Keratinocyte (primary cell): Measurements from ENCODE around the gene AMZ1. TPM values are rescaled to one million over a fixed set of nuclear protein-coding genes. Genes with fewer than 3 reads are reported as not detected.
"Not testable (repeated sequence)": the region's sequence is repeated elsewhere in the genome, so short reads cannot be mapped to it uniquely, and the experiment has no call there.

Experiments used
- DNase-seq: peaks from one replicate; pipeline ENCODE4 v3.0.0-alpha.2; 2011; ENCODE audit warnings: low read depth, missing footprints, low spot score
- FAIRE-seq: peaks from 2 replicates; lab custom pipeline; 2011; peaks lifted over from hg19 to GRCh38; lab: Jason Lieb, UNC
- H2AFZ ChIP-seq: 2 replicates; pipeline ENCODE4 v1.6.0; 2012; ENCODE audit warnings: low read length, control low read depth, inconsistent platforms; ENCODE audit not compliant: control insufficient read depth
- H3K27ac ChIP-seq: 2 replicates; pipeline ENCODE4 v1.5.1; 2011; ENCODE audit warnings: low read length; ENCODE audit not compliant: control insufficient read depth, insufficient read depth
- H3K27me3 ChIP-seq: 3 replicates; pipeline ENCODE4 v1.6.0; 2011; ENCODE audit warnings: low read length; ENCODE audit not compliant: control insufficient read depth, insufficient read depth; ENCODE audit errors: extremely low read depth
- H3K36me3 ChIP-seq, 2 experiments: 2 replicates in 1 of 2; 3 replicates in 1 of 2; pipeline ENCODE4 v1.5.1; 2011; ENCODE audit warnings: low read length in 2 of 2, mild to moderate bottlenecking in 1 of 2; ENCODE audit not compliant: control insufficient read depth in 2 of 2, insufficient read depth in 2 of 2; ENCODE audit errors: extremely low read depth in 1 of 2
- H3K4me1 ChIP-seq: 3 replicates; pipeline ENCODE4 v1.5.1; 2011; ENCODE audit warnings: low read length; ENCODE audit not compliant: control insufficient read depth, insufficient read depth; ENCODE audit errors: extremely low read depth
- H3K4me2 ChIP-seq: 3 replicates; pipeline ENCODE4 v1.6.0; 2011; ENCODE audit warnings: low read depth, low read length; ENCODE audit not compliant: control insufficient read depth, insufficient read depth; ENCODE audit errors: extremely low read depth
- H3K4me3 ChIP-seq, 3 experiments: fragments of 200-600 bp in 1 of 3; sonication (generic) in 1 of 3; 2 replicates in 2 of 3; 3 replicates in 1 of 3; pipeline ENCODE4 v1.5.1; 2011 to 2016; ENCODE audit warnings: low read length in 3 of 3, mild to moderate bottlenecking in 3 of 3, control low read depth in 2 of 3, inconsistent platforms in 1 of 3, low read depth in 1 of 3, mixed read lengths in 1 of 3, mixed run types in 1 of 3, moderate library complexity in 1 of 3; ENCODE audit not compliant: control insufficient read depth in 2 of 3, insufficient read depth in 2 of 3; ENCODE audit errors: extremely low read depth in 1 of 3
- H3K79me2 ChIP-seq: 2 replicates; pipeline ENCODE4 v1.6.0; 2012; ENCODE audit warnings: low read length; ENCODE audit not compliant: control insufficient read depth, insufficient read depth
- H3K9ac ChIP-seq: 3 replicates; pipeline ENCODE4 v1.6.0; 2011; ENCODE audit warnings: low read length; ENCODE audit not compliant: control insufficient read depth, insufficient read depth; ENCODE audit errors: extremely low read depth
- H3K9me1 ChIP-seq: 3 replicates; pipeline ENCODE4 v1.6.0; 2011; ENCODE audit warnings: low read length; ENCODE audit not compliant: control insufficient read depth, insufficient read depth; ENCODE audit errors: extremely low read depth
- H3K9me3 ChIP-seq: 2 replicates; pipeline ENCODE4 v1.5.1; 2012; ENCODE audit warnings: low read depth, low read length; ENCODE audit not compliant: control insufficient read depth
- H4K20me1 ChIP-seq: 3 replicates; pipeline ENCODE4 v1.6.0; 2011; ENCODE audit warnings: low read length; ENCODE audit not compliant: control insufficient read depth, insufficient read depth; ENCODE audit errors: extremely low read depth
- CTCF ChIP-seq, 3 experiments: IDR thresholded peaks in 1 of 3; conservative IDR thresholded peaks in 1 of 3; optimal IDR thresholded peaks in 1 of 3; 2 replicates in 2 of 3; 3 replicates in 1 of 3; pipeline versions ENCODE3 to v1.5.1; 2011; ENCODE audit warnings: low read length in 3 of 3, mild to moderate bottlenecking in 3 of 3, moderate library complexity in 2 of 3, control low read depth in 1 of 3, inconsistent platforms in 1 of 3; ENCODE audit not compliant: insufficient read depth in 2 of 3; ENCODE audit errors: extremely low read depth in 1 of 3
- EZH2 ChIP-seq: IDR thresholded peaks from one replicate; pipeline ENCODE4 v1.6.1; 2012; ENCODE audit warnings: inconsistent platforms, mild to moderate bottlenecking, low read length, moderate library complexity
- dilution Hi-C: fragments of 300-500 bp; cut with MboI; formaldehyde crosslinking; loops from one replicate; pipeline ENCODE4 v1.7.0; 2020; ENCODE audit warnings: low sequenced_read_pairs; ENCODE audit not compliant: extremely low pct_ligation_motif_present
- polyA plus RNA-seq, 5 experiments: library from polyadenylated mRNA; depleted of rRNA in 3 of 5; stranded (reverse) in 3 of 5; stranded (forward) in 1 of 5; unstranded in 1 of 5; fragments of >200 nt; gene quantifications; 1 replicate in 1 of 5; 2 replicates in 3 of 5; 3 replicates in 1 of 5; pipeline versions ENCODE4 v1.2.1 to v1.2.3, GENCODE V29; 2011 to 2012; ENCODE audit warnings: missing spikeins in 2 of 5, low read depth in 1 of 5, low replicate concordance in 1 of 5

The AMZ1 gene
- polyA plus RNA-seq, 1 donor (not counting 4 experiments of a cell fraction or from before 2014, with no cell fraction given): 0.04 TPM

- Histone ChIP-seq H3K27me3 (no peaks in the 10 kb centered on the region), H3K4me3 (no peak overlapping the region), H3K9me3 (no peaks in the 10 kb centered on the region), H3K27ac (no peak overlapping the region), H3K4me2 (no peak overlapping the region), H3K9ac (no peak overlapping the region), H4K20me1 (no peaks in the 10 kb centered on the region), H3K4me1 (peaks cover 8% of the 10 kb centered on the region), H3K9me1 (no peaks in the 10 kb centered on the region), H3K36me3 (peaks cover 5 to 8% of the 10 kb centered on the region in 2 experiments), H3K79me2 (no peaks in the 10 kb centered on the region), H2AFZ (no peak overlapping the region)
- no peak for TF ChIP-seq EZH2
- TF ChIP-seq CTCF (optimal IDR thresholded peaks at IDR 0.05 in 1 of 3, IDR thresholded peaks at IDR 0.05 in 1 of 3, conservative IDR thresholded peaks at IDR 0.05 in 1 of 3; ENCODE audit: extremely low read depth in 1 of 3, insufficient read depth in 2 of 3, low read length in 3 of 3): no peak
- FAIRE-seq (no peak), DNase-seq (no peak)
- dilution Hi-C loops: no loop called here
Measured at GRCh38 chr7:2723138-2723850, 35.3 kb downstream of the AMZ1 start.

- H3K4me1 ChIP-seq, H3K9me3 ChIP-seq, H3K27ac ChIP-seq, H3K4me3 ChIP-seq, DNase-seq, H3K79me2 ChIP-seq, H2AFZ ChIP-seq, H4K20me1 ChIP-seq, H3K9ac ChIP-seq, FAIRE-seq, H3K4me2 ChIP-seq, H3K36me3 ChIP-seq, dilution Hi-C loops, H3K27me3 ChIP-seq, H3K9me1 ChIP-seq: not testable (repeated sequence)
Measured at GRCh38 chr7:2724036-2724435, 36.0 kb downstream of the AMZ1 start.
